Karpas-422 (cell line): ENCODE data around the gene LGI1. TPM values are rescaled to one million over a fixed set of nuclear protein-coding genes. Genes with fewer than 3 reads are reported as not detected.

Experiments used
- DNase-seq: peaks from one replicate; pipeline ENCODE4 v3.0.0-alpha.2; 2015
- H2AFZ ChIP-seq: fragments of 200-600 bp; sonication (generic); 2 replicates; pipeline ENCODE4 v1.6.1; 2014; ENCODE audit warnings: antibody characterized with exemption, low read length, mixed read lengths
- H3K27ac ChIP-seq: fragments of 200-600 bp; sonication (generic); 2 replicates; pipeline ENCODE4 v1.5.1; 2014; ENCODE audit warnings: mild to moderate bottlenecking, low read length, moderate library complexity
- H3K27me3 ChIP-seq: fragments of 200-600 bp; sonication (generic); 2 replicates; pipeline ENCODE4 v1.6.1; 2014; ENCODE audit warnings: low read length, mixed read lengths
- H3K36me3 ChIP-seq: fragments of 200-600 bp; sonication (generic); 2 replicates; pipeline ENCODE4 v1.6.1; 2014; ENCODE audit warnings: low read length, mixed read lengths; ENCODE audit not compliant: insufficient read depth
- H3K4me1 ChIP-seq: fragments of 200-600 bp; sonication (generic); 2 replicates; pipeline ENCODE4 v1.6.1; 2014; ENCODE audit warnings: mild to moderate bottlenecking, low read length, mixed read lengths
- H3K4me2 ChIP-seq: fragments of 200-600 bp; sonication (generic); 2 replicates; pipeline ENCODE4 v1.6.1; 2014; ENCODE audit warnings: low read length, low read depth, mild to moderate bottlenecking; ENCODE audit not compliant: poor library complexity, severe bottlenecking
- H3K4me3 ChIP-seq: fragments of 200-600 bp; sonication (generic); 2 replicates; pipeline ENCODE4 v1.5.1; 2014; ENCODE audit warnings: mild to moderate bottlenecking, antibody characterized with exemption, low read length, mixed read lengths
- H3K79me2 ChIP-seq: fragments of 200-600 bp; sonication (generic); 2 replicates; pipeline ENCODE4 v1.6.1; 2014; ENCODE audit warnings: mild to moderate bottlenecking, low read length, mixed read lengths
- H3K9ac ChIP-seq: fragments of 200-600 bp; sonication (generic); 2 replicates; pipeline ENCODE4 v1.6.0; 2014; ENCODE audit warnings: low read length
- H3K9me2 ChIP-seq: fragments of 200-600 bp; sonication (generic), shearing (Covaris generic); replicated peaks from 2 replicates; pipeline ENCODE4 v1.6.0; 2014; ENCODE audit warnings: mild to moderate bottlenecking, low read length, moderate library complexity; ENCODE audit not compliant: insufficient read depth
- H3K9me3 ChIP-seq: fragments of 300-700, 200-600 bp; sonication (generic); 2 replicates; pipeline ENCODE4 v1.6.1; 2014; ENCODE audit warnings: low read length, mixed read lengths
- H4K20me1 ChIP-seq: fragments of 200-600 bp; sonication (generic); 2 replicates; pipeline ENCODE4 v1.6.1; 2014; ENCODE audit warnings: mild to moderate bottlenecking, antibody characterized with exemption, low read length, low read depth; ENCODE audit not compliant: insufficient read depth
- total RNA-seq: library from RNA; depleted of rRNA; stranded (reverse); fragments of >200 nt; shearing (Covaris generic); gene quantifications from 2 replicates; pipeline ENCODE4 v1.2.3, GENCODE V29; 2014; ENCODE audit warnings: low replicate concordance

The LGI1 gene
- total RNA-seq, 1 experiment from 2014 or later, result not detected

- Histone ChIP-seq H3K79me2 (no peaks in the 10 kb centered on the region), H3K9ac (no peak overlapping the region), H3K4me1 (no peaks in the 10 kb centered on the region), H4K20me1 (no peaks in the 10 kb centered on the region), H3K9me3 (no peaks in the 10 kb centered on the region), H3K4me3 (no peak overlapping the region), H3K9me2 (no peaks in the 10 kb centered on the region), H3K27me3 (no peaks in the 10 kb centered on the region), H2AFZ (no peak overlapping the region), H3K27ac (no peak overlapping the region), H3K36me3 (no peaks in the 10 kb centered on the region), H3K4me2 (no peak overlapping the region)
- DNase-seq, result no peak
Measured at GRCh38 chr10:93815304-93816096, 57.8 kb downstream of the LGI1 start.

- Histone ChIP-seq H3K27me3 (no peaks in the 10 kb centered on the region), H3K27ac (no peak overlapping the region), H4K20me1 (no peaks in the 10 kb centered on the region), H3K36me3 (no peaks in the 10 kb centered on the region), H3K4me2 (no peak overlapping the region), H3K9ac (no peak overlapping the region), H3K4me1 (no peaks in the 10 kb centered on the region), H3K9me2 (no peaks in the 10 kb centered on the region), H3K9me3 (no peaks in the 10 kb centered on the region), H2AFZ (no peak overlapping the region), H3K4me3 (no peak overlapping the region), H3K79me2 (no peaks in the 10 kb centered on the region)
- peak; percentile 64 for DNase-seq
Measured at GRCh38 chr10:93816123-93816747, 58.5 kb downstream of the LGI1 start.

GRCh38 chr10:93818086-93818485, 60.4 kb downstream of the LGI1 start:
- no peak overlapping the region for H3K4me2 ChIP-seq
- no peaks in the 10 kb centered on the region for H3K27me3 ChIP-seq
- no peak overlapping the region for H3K4me3 ChIP-seq
- H4K20me1 ChIP-seq, result no peaks in the 10 kb centered on the region
- H3K27ac ChIP-seq, result no peak overlapping the region
- no peaks in the 10 kb centered on the region for H3K9me3 ChIP-seq
- DNase-seq, result no peak
- no peaks in the 10 kb centered on the region for H3K79me2 ChIP-seq
- no peaks in the 10 kb centered on the region for H3K36me3 ChIP-seq
- no peak overlapping the region for H2AFZ ChIP-seq
- H3K9me2 ChIP-seq, result no peaks in the 10 kb centered on the region
- no peaks in the 10 kb centered on the region for H3K4me1 ChIP-seq
- no peak overlapping the region for H3K9ac ChIP-seq

GRCh38 chr10:93819520-93819919, 61.8 kb downstream of the LGI1 start:
- no peaks in the 10 kb centered on the region for H3K36me3 ChIP-seq
- H3K4me2 ChIP-seq, result no peak overlapping the region
- H4K20me1 ChIP-seq, result no peaks in the 10 kb centered on the region
- H3K4me1 ChIP-seq, result no peaks in the 10 kb centered on the region
- no peak overlapping the region for H2AFZ ChIP-seq
- no peaks in the 10 kb centered on the region for H3K27me3 ChIP-seq
- H3K27ac ChIP-seq, result no peak overlapping the region
- no peaks in the 10 kb centered on the region for H3K9me3 ChIP-seq
- H3K79me2 ChIP-seq, result no peaks in the 10 kb centered on the region
- H3K4me3 ChIP-seq, result no peak overlapping the region
- no peak overlapping the region for H3K9ac ChIP-seq
- no peak for DNase-seq
- H3K9me2 ChIP-seq, result no peaks in the 10 kb centered on the region

- no peaks in the 10 kb centered on the region for H3K36me3 ChIP-seq
- no peaks in the 10 kb centered on the region for H3K9me2 ChIP-seq
- no peak overlapping the region for H3K4me3 ChIP-seq
- no peak for DNase-seq
- H3K9ac ChIP-seq, result no peak overlapping the region
- no peaks in the 10 kb centered on the region for H3K9me3 ChIP-seq
- no peaks in the 10 kb centered on the region for H3K27me3 ChIP-seq
- H3K4me1 ChIP-seq, result no peaks in the 10 kb centered on the region
- H3K27ac ChIP-seq, result no peak overlapping the region
- no peaks in the 10 kb centered on the region for H3K79me2 ChIP-seq
- no peaks in the 10 kb centered on the region for H4K20me1 ChIP-seq
- H3K4me2 ChIP-seq, result no peak overlapping the region
- H2AFZ ChIP-seq, result no peak overlapping the region
Measured at GRCh38 chr10:93820434-93820833, 62.7 kb downstream of the LGI1 start.

- Histone ChIP-seq H3K27ac (no peak overlapping the region), H3K79me2 (no peaks in the 10 kb centered on the region), H3K4me3 (no peak overlapping the region), H3K27me3 (no peaks in the 10 kb centered on the region), H3K36me3 (no peaks in the 10 kb centered on the region), H3K9me3 (no peaks in the 10 kb centered on the region), H4K20me1 (no peaks in the 10 kb centered on the region), H3K4me1 (no peaks in the 10 kb centered on the region), H3K4me2 (no peak overlapping the region), H3K9me2 (no peaks in the 10 kb centered on the region), H3K9ac (no peak overlapping the region), H2AFZ (no peak overlapping the region)
- DNase-seq, result no peak
Measured at GRCh38 chr10:93821051-93821772, 63.5 kb downstream of the LGI1 start.

- H3K4me2 ChIP-seq, result no peak overlapping the region
- H3K36me3 ChIP-seq, result no peaks in the 10 kb centered on the region
- H3K4me1 ChIP-seq, result no peaks in the 10 kb centered on the region
- no peak overlapping the region for H3K9ac ChIP-seq
- no peaks in the 10 kb centered on the region for H3K27me3 ChIP-seq
- no peak for DNase-seq
- no peaks in the 10 kb centered on the region for H3K9me2 ChIP-seq
- no peak overlapping the region for H2AFZ ChIP-seq
- H4K20me1 ChIP-seq, result no peaks in the 10 kb centered on the region
- H3K4me3 ChIP-seq, result no peak overlapping the region
- H3K9me3 ChIP-seq, result no peaks in the 10 kb centered on the region
- H3K27ac ChIP-seq, result no peak overlapping the region
- no peaks in the 10 kb centered on the region for H3K79me2 ChIP-seq
Measured at GRCh38 chr10:93826355-93826754, 68.6 kb downstream of the LGI1 start.

- no peaks in the 10 kb centered on the region for H3K9me2 ChIP-seq
- H3K36me3 ChIP-seq, result no peaks in the 10 kb centered on the region
- no peaks in the 10 kb centered on the region for H3K79me2 ChIP-seq
- no peak overlapping the region for H2AFZ ChIP-seq
- no peak overlapping the region for H3K4me2 ChIP-seq
- H3K27ac ChIP-seq, result no peak overlapping the region
- H3K4me1 ChIP-seq, result no peaks in the 10 kb centered on the region
- H3K9me3 ChIP-seq, result no peaks in the 10 kb centered on the region
- no peak overlapping the region for H3K4me3 ChIP-seq
- no peaks in the 10 kb centered on the region for H3K27me3 ChIP-seq
- no peaks in the 10 kb centered on the region for H4K20me1 ChIP-seq
- DNase-seq, result no peak
- H3K9ac ChIP-seq, result no peak overlapping the region
Measured at GRCh38 chr10:93827056-93827804, 69.5 kb downstream of the LGI1 start.
